Left colon (tissue), 2 donors: ENCODE measurements around the gene FCGR3B. TPM values are rescaled to one million over a fixed set of nuclear protein-coding genes. Genes with fewer than 3 reads are reported as not detected.
"Not testable (repeated sequence)": the region's sequence is repeated elsewhere in the genome, so short reads cannot be mapped to it uniquely, and the experiment has no call there.

Experiments used
- ATAC-seq: fragments of 200-7000 bp; cut with Tn5 transposase; one replicate; pipeline ENCODE4 v1.9.1; 2020; ENCODE audit warnings: mild to moderate bottlenecking, moderate library complexity
- DNase-seq, 2 donors: peaks; one replicate each; pipeline ENCODE4 v3.0.0-alpha.2; 2020
- intact Hi-C, 2 donors: fragments of 100-400 bp; cut with DNase I in 1 of 2; cut with micrococcal nuclease in 1 of 2; formaldehyde crosslinking; loops; one replicate each; pipeline versions ENCODE4 v1.11.2 to v1.14.0; 2022; cut with DNase I, micrococcal nuclease
- total RNA-seq, 2 donors: library from RNA; stranded (reverse); fragmentation: NEBNext Ultra II Directional; extraction: Animal tissue kit (Norgen Biotek cat#: 25700); gene quantifications; one replicate each; pipeline ENCODE4 v1.2.1, GENCODE V29; 2021
- donor health status: DM: no; HTN: no; CAD: no.
- donor health status: DM: yes; HTN: yes; CAD: no.

The FCGR3B gene
- total RNA-seq, 2 donors from 2014 or later, result 0.50 to 0.58 TPM

DNA sequence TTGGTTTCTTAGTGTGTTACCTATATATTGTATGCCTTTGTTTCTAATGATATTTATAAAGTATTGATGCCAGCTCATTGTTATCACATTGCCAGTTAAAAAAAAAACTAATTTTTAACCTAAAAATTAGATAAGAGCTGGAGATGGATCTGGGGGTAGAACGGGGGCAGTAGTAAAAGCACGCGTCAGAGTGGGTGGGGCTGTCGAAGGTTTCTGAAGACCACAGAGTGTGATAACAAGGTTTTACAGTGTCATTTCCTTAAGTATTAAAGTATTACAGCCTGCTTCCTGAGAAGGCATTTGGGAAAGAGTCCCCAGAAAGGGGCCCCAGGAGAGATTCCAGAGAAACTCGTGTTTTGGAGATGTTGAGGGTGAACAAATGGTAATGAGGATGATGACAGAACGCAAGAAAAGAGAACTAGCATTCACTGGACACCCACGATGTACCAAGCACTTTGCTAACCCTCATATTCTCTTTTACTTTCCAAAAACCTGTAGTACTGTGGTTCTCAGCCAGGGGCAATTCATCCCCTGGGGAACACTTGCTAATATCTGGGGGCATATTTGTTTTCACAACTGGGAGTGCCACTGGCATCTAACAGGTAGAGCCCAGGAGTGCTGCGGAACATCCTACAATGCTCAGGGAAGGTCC lies 51.0 kb downstream of the FCGR3B start:
- ATAC-seq, intact Hi-C loops, DNase-seq: not testable (repeated sequence)

DNA sequence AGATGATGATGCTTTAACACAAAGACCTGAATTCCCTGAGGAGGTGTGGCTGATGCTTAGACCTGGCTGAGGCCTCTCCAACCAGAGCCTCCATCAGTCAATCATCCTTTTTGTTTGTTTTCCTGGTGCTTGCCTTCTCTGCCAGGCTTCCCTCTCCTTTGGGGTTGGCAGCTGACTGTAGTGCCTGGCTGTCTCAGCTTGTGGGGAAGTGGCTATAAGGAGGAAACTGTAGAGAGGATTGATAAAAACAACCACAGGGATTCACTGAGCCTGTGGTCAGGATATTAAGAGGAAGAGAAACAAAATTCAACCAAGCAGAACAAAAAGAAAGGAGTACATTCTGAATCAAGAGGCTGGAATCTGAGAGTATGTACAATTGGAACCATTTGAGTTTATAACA lies 54.3 kb downstream of the FCGR3B start:
- DNase-seq, intact Hi-C loops, ATAC-seq: not testable (repeated sequence)

Other genes starting within 250 kb of the FCGR3B start
- gene FCGR2A, start 125.7 kb downstream of the FCGR3B start, total RNA-seq, result 10 to 100 TPM in 1 of 2 donors, 1 to 10 TPM in 1; 5.5 to 17.4 TPM
- 1 to 10 TPM in 1 of 2 donors, under 1 TPM in 1; 0.64 to 1.4 TPM for gene HSPA6, start 106.6 kb downstream of the FCGR3B start, total RNA-seq
- 10 to 100 TPM in 1 of 2 donors, 1 to 10 TPM in 1; 3.7 to 11.7 TPM for gene FCGR3A, start 81.4 kb downstream of the FCGR3B start, total RNA-seq
- gene FCGR2B, start 32.0 kb upstream of the FCGR3B start, total RNA-seq, result 10 to 100 TPM in 1 of 2 donors, 1 to 10 TPM in 1; 5.1 to 10.0 TPM
- 1 to 10 TPM in 1 of 2 donors, under 1 TPM in 1; 0.34 to 1.6 TPM for gene FCRLA, start 76.1 kb upstream of the FCGR3B start, total RNA-seq
- gene FCRLB, start 90.4 kb upstream of the FCGR3B start, total RNA-seq, result not detected
- gene DUSP12, start 118.6 kb upstream of the FCGR3B start, total RNA-seq, result 10 to 100 TPM; 13.3 to 17.4 TPM
- 10 to 100 TPM; 23.8 to 26.1 TPM for gene ATF6, start 135.1 kb upstream of the FCGR3B start, total RNA-seq